Medulla oblongata (tissue), 1 donor: Measurements from ENCODE around the gene EN1.

Experiments
- DNase-seq: peaks from one replicate; pipeline ENCODE4 v3.0.0-alpha.2; 2015; ENCODE audit errors: extremely low spot score

Gene EN1

GRCh38 chr2:118846953-118847761 lies at the start of gene EN1:
EN1 (minus strand) TSS chr2:118847648; CDS start chr2:118847167, 481 bp downstream.
- DNase-seq = no peak

DNA sequence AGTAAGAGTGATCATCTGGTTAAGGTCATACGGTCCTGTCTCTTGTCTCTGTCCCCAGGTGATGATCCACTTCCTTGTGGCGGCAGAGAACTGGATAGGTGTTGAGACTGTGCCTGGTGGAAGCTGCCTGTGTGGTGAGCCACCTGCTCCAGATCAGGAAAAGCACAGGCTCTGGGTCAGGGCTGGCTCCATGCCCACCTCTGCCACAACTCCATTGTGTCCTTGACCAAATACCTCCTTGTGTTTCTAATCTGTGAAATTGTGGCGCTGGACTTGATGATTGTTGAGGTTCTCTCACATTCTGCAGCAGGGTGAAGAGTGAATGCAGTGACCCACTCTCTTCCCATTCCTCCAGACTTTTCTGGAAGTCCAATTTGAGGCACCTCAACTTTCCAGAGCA lies 45.7 kb upstream of the EN1 start:
- no peak for DNase-seq

GRCh38 chr2:118889995-118890394 lies 42.5 kb upstream of the EN1 start:
- DNase-seq = no peak

- no peak for DNase-seq
Observed at GRCh38 chr2:118883792-118884191, 36.3 kb upstream of the EN1 start.

GRCh38 chr2:118882693-118883336 lies 35.4 kb upstream of the EN1 start:
- DNase-seq = peak; percentile 84

GRCh38 chr2:118881490-118882129 lies 34.2 kb upstream of the EN1 start:
- DNase-seq = peak; percentile 58

DNA sequence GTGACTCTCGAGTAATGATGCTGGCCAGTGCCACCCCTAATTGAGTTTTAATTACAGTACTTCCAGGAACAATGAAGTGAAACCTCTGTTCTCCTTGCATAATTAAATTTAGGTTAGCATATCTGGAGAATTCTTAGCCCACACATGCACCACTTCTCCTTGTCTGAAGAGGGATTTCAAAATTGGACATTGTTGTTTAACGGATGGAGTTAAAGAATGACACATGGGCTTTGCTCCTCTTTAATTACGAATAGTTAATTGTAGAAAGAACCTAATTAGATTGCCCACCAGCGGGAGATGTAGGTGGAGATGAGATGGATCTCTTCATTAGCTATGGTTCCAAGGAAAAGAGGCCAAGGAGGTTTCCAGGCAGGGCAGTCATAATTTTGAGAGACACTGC lies 33.1 kb upstream of the EN1 start:
- no peak for DNase-seq

DNA sequence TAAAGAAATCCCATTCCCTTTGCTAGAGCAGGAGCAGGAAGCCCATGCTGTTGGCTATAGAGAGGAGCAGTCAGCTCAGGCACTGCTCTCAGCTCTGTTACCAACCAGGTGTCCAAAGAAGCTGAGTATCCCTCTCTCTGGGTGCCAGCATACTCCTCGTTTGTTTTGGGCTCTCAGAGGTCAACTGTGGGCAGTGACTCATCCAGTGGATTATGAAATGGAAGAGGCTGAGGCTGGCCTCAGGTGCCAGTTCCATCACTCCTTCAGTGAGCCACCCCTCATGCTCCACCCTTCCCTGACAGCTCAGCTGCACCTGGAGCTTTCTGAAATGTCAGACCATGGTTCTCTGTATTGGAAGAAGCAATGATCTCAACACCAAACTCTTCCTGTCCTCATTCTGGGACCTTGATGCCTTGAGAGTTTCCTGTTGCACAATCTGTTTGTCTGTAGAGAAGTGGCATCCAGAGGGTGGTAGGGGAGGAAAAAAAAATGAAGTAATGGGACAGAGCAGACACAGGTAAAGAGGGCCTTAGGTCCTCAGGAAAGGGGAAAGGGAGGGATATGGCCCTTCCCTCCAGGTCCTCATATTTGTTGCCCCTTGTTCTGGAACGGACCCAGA lies 31.2 kb upstream of the EN1 start:
- no peak for DNase-seq

DNA sequence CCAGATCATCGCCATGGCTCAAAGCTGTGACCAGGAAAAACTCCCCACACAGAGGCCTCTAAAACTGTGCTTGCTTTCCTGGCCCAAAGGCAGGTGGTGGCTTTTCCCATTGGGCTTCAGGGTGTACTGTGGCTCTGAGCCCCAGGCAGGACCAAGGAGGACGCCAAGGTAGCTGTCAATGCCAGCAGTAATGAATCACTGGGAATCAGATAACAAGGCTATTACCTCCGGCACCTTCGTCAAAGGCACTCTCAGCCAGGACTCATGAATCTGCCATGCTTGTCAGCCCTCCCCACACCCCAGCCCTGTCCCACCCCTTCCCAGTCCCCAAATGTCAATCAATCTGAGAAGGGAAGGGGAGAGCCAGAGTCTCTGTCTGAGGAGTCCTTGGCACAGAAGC lies 27.9 kb upstream of the EN1 start:
- no peak for DNase-seq

DNA sequence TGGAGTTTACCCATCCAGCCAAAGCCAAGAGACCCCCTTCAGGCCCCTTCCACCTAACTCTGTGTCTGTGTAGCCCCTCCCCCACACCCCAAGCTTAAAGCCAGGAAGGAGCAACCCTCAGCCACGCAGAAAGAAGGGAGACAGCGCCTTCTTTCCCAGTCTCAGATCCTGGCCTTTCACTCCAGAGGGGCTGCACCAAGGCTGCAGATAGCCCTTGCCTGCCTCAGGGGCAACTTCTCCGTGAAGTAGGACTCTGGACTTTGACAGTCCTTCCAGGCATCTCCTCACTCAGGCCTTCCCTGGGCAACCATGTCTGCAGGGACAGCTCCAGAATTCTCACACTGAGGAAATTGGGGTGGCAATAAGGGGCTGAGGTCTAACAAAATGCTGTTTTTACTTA lies 26.9 kb upstream of the EN1 start:
- no peak for DNase-seq

GRCh38 chr2:118865106-118865505 lies 17.7 kb upstream of the EN1 start:
- peak; percentile 64 for DNase-seq

GRCh38 chr2:118864207-118864606 lies 16.8 kb upstream of the EN1 start:
- no peak for DNase-seq

DNA sequence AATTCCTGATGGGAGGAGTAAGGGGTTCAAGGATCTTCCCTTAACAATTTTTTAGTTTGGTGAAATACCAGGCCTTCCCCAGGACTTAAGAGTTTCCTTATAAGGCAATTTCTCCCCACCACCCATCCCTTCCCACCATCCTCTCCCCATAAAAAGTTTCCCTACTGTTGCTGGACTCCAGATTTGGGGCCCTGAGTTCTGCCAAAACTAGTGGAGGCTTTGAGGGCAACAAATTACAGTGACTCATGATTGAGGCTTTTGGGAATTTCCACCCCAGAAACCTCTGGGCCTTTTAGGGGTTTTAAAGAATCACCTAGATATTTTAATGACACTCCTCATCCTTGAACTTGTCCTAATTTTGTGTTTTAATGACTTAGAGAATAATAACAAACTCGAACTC lies 14.3 kb upstream of the EN1 start:
- DNase-seq = no peak

DNA sequence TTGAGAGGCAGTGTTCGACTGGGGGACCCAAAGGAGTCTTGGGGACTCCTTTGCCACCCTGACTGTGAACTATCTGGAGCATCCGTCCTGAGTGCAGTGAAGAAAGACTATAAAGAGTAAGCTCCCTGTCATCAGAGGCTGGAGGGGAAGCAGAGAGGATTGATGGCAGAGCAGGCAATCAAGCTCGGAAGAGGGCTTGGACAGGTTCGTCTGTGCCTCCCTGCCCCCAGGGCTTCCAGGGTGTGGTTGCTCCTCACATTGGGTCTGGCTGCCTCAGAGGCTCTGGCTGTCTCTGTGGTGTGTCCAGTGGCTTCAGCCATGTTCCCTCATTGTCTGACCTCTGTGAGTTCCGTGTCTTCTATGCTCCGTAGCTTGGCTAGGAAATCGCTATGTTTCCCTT lies 13.8 kb upstream of the EN1 start:
- DNase-seq = no peak

DNA sequence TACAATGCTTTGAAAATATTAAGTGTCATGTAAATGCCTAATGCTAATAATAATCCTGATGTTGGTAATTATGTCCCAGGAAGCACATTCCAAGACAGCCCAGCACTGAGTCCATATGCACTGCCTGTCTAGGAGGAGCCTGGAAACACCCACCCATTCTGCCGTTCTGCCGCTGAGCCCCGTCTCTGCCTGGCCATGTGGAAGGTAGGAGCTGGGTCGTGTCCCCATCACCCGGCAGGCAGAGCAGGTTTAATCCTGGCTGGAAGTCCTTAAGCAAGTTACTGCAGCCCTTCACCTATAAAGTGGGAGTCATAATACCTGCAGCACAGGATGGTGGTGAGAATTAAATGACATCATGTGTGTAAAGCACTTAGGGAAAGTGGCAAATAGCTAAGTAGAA lies 13.1 kb upstream of the EN1 start:
- no peak for DNase-seq

- no peak for DNase-seq
Observed at GRCh38 chr2:118859157-118859770, 11.8 kb upstream of the EN1 start.

GRCh38 chr2:118858485-118859156 lies 11.2 kb upstream of the EN1 start:
- no peak for DNase-seq

DNA sequence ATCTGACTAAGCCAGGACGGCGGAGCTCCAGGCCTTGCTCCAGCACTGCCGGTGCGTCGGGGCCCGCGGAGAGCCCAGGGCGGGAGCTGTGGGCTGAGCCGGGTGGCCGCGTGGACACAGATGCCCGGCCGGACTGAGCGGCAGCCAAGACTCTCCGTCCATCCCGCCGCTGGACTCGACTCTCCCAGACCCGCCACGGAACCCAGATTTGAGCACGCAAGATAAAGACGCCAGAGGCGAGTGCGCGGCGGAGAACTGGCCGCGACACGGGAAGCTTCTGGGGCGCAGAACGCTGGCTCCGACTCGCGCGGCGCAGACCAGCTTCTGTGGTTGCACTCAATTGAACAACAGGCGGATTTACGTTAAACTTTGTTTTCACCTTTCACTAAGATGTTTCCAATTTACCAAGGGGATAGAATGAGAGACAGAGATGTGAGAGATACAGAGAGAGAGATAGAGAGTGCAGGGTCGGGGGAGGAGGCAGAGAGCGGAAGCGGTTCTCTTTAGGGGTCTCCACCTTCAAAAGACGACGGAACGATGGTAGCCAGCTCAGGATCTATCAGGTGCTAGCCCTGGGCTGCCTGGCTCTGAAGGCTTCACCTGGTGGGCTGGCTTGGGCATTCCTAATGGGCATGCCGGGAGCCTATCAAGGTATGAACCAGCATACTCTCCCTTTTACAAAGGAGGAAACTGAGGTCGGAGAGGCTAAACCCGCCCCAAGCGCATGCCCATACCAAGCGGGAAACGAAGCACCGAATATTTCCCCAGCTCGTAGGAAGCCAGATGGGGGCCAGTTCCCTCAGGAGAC lies 10.4 kb upstream of the EN1 start:
- no peak for DNase-seq

DNA sequence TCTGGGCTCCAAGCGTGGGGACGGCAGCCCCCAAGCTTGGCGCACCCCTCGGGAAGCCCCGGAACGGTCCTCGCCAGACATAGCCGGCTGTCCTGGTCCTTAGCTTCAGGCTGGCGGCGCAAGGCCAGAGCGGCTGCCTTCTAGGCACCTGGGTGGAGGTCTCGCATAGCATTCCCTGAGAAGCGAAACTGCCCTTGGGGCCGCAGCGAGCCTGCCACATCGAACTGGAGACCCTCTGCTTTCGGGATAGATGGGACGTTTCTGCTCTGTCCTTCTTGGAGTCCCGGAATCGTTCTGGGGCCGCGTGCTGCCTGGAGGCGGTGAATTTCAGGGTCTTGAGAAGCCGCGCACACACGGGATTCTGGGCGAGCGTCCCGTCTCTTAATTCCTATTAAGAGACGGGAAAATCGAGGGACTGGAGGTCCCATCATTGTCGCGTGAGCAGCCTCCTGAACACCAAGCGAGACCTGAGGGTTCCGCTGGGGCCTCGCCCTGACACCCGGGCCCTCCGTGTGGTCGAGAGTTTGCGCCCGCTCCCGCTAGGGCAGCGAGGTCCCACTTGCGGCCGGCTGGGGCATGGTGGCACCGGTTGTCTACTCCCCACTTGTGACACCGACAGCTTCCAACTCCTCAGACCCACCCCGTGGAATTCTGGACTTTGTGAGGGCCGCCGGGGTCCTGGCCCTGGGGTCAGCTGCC lies 9.7 kb upstream of the EN1 start:
- DNase-seq = no peak
